Endothelial cell of hepatic sinusoid (primary cell): ENCODE data around the gene KIF13A.

Experiments
- in situ Hi-C: cut with HindIII; loops from 2 replicates; pipeline ENCODE4 v1.10.0; 2017; ENCODE audit warnings: low sequenced_read_pairs

The KIF13A gene

DNA sequence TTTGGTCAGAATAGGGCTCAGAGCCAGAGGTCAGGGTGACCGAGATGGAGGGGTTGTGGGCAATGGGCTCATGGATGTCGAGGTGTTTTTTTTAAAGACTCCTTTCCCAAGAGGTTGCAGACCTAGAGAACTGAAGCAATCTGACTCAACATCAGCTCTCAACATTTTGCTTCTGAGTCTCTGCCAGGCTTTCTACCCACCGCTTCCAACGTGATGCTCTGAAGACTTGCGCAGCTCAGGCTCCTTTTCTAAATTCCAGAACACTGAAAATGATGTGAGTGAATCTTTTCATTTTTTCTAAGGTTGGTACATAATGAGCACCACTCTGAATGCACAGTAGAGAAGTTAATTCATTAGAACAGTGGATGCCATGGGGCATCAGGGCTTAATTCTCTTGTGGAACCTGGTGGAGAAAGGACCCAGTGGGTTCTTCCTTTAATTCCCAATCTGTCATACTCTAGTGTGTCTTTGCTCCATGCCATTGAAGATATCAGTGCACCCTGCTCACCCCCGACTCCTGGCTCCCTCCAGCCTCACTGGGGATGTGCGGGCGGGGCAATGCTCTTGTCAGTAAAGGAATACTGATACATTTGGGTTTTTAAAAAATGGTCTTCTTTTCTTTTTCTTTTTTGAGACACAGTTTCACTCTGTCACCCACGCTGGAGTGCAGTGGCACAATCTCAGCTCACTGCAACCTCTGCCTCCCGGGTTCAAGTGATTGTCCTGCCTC lies 17.0 kb upstream of the KIF13A start:
- in situ Hi-C loops: no loop called here

DNA sequence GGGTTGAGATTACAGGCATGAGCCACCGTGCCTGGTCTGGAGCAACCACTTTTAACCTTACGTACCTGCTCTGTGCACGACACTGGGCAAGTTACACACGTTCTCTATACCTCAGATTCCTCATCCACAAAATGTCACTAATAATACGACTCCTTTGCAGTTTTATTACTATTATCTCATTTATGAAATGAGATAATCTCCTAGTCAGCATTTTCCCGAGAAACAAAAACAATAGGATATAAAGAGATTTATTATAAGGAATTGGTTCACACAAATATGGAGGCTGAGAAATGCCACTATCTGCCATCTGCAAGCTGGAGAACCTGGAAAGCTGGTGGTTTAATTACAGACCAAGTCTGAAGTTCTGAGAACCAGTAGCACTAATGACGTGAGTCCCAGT lies 12.0 kb upstream of the KIF13A start:
- in situ Hi-C loops: no loop called here

DNA sequence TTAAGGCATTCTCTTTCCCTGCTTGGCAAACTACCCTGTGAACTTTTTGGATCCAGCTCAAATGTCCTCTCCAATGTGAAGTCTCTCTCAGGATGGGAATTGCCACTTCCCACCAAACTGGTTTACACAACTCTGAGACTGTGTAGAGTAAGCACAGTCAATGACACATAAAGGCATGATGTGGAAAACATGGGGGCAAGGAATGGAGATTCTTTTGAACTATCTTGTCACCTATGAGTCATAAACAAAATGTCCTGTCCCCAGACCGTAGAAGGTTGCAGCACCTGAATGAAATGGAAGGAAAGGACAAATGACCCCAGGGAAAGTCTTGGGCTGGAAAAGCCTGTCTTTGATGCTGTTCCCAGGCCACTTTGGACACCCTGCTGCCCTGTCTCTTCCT lies 11.0 kb upstream of the KIF13A start:
- in situ Hi-C loops: no loop called here

DNA sequence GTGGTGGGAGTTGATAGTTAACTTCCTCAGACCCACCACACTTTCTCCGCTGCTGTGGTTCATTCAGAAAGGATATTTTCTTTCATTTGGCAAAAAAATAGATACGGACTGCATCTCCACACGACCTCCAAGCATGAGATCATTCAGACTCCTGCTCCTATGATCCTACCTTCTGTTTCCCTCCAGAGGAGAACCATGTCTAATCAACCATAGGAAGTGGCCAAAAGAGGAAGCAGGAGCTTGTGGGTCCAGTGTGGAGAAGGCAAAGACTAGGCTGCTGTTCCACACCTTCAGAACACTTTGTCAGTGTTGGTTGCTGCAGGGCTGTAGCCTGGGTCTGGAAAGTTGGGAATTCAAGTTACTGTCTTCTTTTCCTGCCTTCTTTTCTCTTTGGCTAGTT lies 10.6 kb upstream of the KIF13A start:
- in situ Hi-C loops: no loop called here

DNA sequence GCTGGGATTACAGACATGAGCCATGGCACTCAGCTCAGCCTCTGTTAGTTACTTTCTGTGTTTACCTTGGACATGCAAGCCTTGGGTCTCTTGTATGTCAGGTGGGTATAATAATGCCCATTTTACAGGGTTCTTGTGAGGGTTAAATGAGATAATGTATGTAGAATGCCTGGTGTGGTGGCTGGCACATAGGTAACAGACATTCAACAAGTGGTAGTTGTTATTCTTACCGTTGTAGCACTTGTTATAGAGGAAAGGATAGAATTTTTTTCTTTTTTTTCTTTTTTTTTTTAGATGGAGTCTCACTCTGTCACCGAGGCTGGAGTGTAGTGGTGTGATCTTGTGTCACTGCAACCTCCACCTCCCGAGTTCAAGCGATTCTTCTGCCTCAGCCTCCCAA lies 8.0 kb upstream of the KIF13A start:
- in situ Hi-C loops: no loop called here

DNA sequence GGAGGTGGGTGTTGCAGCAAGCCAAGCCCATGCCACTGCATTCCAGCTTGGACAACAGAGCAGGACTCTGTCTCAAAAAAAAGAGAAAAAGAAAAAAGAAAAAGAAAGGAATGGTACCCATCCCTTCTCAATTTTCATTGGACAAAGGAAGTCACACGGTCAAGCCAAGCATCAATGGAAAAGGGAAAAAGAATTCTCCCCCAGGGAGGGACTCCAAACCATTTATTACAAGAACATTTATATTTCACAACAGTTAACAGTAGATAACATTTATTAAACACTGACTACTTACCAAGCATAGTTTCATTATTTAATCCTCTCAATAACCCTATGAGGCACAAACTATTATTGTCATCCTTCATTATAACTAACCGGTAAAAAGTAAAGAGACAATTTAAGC lies 6.6 kb upstream of the KIF13A start:
- in situ Hi-C loops: no loop called here

DNA sequence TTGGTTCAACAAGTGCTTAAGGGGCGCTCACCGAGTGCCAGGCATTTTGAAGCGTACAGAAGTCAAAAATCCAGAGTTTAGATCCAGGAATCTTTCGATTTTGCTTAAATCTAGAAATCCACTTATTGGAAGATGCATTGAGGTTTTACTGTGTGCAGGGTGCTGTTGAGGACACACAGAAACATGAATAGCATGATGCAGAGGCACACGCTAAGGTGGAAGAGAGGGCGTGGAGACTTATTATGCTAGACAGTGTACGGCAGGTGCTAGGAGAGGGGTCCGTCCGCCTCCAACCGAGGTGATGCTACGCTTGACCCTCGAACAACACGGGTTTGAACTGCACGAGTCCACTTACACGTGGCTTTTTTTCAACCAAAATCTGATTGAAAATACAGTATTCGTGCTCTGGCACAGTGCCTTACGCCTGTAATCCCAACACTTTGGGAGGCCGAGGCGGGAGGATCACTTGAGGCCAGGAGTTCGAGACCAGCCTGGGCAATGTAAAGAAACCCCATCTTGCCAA lies 1.0 kb upstream of the KIF13A start:
- in situ Hi-C loops: no loop called here

DNA sequence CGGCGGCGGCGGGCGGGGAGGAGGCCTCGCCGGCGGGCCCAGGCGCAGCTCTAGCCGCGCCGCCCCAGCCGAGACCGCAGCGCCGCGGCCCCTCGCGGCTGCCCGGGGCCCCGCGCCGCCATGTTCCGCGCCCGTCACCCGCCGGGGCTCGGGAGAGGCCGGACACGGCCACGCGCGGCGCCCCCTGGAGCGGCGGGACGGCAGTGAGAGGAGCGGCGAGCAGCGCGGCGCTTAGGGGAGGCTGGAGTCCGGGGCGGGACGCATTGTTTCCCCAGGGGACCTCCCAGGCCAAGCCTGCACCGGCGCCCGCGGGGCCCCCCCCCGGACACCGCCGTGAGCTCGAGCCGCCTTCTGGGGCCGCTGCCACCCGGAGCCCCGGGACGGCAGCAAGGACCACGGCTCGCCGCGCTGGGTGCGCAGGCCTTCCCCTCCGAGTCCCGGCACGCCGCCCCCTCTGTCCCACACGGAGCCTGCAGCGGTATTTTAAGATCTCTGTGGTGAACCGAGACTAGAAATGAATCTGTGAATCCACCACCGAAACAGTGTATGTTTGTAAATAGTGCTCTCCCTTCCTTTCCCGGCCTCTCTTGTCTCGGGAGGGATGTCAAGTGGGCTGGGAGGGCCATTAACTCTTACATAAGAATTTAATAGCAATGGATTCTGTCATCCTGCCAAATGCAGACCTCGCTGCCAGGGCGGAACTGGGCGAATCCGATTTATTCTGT lies 424 bp upstream of the KIF13A start:
- in situ Hi-C loops: no loop called here

DNA sequence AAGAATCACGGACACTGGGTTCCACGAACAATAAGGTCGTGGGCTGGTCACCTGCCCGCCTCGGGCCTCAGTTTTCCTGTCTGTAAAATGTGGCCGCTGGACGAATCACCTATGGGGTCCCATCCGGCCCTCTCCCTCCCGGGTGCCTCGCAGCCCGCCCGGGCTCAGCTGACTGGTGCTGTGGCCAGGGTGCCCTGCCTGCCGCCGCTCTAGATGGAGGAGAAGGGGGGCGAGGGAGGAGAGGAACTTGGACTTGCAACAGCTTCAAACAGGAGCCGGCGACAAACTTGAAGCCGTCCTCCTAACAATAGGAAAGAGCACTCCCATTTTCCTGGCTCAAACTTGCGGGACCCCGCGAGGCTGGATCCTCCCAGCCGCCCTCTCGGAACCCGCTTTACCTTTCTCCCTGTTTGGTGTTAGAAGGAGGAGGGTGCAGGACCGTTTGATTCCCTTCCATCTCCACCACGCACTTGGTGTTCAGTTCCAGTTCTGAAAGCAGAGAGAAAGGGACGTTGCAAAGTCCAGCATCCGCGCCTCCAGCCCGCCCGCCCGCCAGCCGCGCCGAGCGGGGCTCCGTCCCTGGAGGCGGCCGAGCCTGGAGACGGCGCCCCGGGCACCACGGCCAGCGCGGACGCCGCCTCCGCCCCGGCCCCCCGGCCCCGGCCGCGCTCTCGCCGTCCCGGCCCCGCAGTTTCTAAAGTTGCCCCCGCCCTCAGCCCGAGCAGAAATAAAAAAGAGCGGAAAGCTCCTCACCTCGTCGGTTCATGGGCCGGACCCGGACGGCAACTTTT lies 584 bp downstream of the KIF13A start:
- in situ Hi-C loops: no loop called here

DNA sequence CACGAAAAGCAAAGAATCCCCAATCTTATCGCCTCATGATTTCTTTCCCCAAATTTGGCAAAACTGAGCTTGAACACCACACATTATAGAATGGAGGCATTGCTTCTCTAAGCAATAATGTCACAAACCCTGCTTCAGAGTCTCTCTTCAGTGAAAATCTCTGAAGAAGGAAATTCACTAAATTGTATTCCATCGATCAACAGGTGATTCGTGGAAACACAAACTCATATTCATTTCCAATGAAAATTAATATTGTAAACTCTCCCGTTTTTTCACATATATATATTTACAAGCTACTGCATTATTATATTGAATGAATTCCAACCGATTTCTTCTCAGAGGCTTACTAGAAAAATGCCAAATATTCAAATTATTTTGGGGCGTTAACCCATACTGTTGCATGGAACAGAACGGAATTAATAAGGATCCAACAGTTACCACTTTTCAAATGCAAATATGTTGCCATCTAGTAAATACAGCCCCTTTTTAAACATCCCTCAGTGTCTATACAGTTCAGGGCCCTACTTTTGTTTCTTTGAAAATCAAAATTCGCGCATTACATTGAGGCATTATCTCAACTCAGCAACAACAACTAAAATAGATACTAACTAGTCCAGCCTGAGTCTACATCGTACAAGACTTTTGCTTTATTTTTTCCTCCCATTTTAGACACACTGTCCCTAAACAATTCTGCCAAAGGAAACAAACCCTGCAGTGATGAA lies 1.3 kb downstream of the KIF13A start:
- in situ Hi-C loops: no loop called here

DNA sequence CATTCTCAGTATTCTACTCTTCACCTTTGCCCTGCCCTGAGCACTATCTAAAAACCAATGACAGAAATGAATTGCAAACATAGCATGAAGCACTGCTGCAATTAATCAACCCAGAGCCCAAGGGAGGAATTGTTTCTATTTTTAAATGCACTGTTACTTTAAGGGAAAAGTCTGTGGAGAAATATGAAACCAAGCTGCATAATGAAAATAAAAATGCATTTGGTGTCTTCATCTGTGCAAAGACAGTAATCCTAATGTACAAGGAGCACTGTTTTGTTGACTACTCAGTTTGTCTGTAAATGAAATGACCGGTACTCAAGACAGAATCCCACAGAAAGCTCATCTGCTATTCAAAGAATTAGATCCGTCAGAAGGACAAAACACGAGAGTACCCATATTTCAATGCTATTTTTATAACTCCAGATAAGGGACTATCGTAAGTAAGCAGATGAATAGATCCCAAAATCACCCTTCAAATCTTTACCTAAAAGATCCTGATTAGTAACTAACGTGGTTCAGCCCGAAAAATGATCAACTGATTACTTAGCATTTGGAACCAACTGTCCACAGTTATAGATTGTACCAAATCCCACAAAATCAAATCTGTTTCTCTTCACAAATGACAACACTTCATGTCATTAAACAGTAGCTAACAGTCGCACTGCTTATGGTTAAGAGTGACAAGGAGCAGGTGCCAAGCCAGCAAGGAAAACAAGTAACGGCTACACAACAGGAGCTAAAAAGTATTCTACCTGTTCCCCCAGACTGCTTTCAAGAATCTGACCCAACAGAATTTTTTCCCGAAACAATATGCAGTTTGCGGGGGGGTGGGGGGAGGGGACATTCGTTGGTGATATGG lies 2.4 kb downstream of the KIF13A start:
- in situ Hi-C loops: no loop called here

DNA sequence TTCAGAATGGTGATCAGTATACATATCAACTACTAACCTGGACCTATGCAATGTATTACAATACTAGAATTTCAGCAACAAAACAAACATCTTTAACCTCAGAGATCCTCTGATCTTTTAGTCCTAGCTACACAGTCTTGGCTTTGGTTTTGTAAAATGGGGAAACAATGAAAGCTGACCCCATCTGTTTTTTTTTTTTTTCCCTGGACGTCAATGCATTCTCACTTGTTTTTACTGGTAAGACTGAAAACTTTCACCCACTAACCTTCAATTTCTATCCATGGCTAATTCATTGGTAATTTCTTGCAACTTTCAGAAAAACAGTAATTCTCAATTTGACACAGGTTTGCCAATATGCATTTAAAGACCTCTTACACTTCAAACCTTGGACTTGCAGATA lies 3.0 kb downstream of the KIF13A start:
- in situ Hi-C loops: no loop called here

DNA sequence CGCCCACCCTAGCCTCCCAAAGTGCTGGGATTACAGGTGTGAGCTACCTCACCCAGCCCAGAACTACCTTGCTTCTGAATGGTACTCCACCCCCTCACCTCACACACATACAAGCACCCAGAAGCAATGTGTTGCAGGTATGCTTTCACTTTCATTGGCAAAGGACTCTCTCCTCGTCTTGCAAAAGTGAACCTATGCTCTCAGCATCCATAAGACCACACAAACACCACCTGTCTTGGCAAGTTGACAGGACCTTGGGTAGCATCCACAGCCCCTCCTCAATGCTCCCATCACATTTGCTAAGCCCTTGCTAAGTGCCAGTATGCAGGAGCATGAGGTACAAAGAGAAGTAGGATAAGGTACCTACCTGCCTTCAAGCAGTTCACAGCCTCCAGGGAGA lies 3.7 kb downstream of the KIF13A start:
- in situ Hi-C loops: no loop called here

DNA sequence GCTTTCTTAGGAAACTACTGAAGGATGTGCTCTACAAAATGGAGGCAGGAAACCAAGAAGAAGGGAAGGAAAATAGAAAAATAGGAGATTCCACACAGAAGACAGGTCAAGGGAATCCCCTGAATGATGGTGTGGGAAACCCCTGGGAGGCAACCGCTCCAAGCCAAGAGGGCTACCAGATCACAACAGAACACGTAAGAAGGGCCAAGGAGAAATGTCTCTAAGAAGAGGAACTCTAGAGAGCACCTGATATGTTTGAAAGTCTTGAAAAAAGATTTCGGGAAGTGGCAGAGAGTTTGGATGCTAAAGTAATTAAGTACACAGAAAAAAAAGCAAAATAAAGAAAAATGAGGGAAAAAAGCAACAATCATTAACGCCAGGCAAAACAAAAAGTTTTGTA lies 7.1 kb downstream of the KIF13A start:
- in situ Hi-C loops: no loop called here

DNA sequence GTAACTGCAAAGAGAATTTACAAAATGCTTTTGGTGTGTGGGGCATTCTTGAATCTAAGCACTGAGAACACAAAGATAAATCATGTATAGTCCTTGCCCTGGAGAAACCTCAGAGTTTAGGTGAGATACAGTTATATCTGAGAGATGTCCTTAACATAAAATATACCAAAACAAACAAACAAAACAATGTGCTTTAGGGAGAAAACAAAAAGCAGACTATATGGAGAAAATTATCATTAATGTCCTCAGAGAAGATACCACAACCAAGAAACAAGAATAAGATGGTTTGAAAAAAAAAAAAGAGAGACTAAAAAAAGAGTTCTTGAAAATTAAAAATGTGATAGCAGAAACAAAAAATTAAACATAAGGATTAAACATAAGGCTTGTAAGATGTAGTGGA lies 8.0 kb downstream of the KIF13A start:
- in situ Hi-C loops: loop anchor here (5.0 kb wide), 1 partner anchor 43 kb away; no protein-coding TSS in a partner anchor

DNA sequence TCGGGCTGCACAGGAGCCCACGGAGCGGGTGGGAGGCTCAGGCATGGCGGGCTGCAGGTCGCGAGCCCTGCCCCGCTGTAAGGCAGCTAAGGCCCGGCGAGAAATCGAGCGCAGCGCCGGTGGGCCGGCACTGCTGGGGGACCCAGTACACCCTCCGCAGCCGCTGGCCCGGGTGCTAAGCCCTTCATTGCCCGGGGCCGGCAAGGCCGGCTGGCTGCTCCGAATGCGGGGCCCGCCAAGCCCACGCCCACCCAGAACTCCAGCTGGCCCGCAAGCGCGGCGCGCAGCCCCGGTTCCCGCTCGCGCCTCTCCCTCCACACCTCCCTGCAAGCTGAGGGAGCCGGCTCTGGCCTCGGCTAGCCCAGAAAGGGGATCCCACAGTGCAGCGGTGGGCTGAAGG lies 11.2 kb downstream of the KIF13A start:
- in situ Hi-C loops: loop anchor here (5.0 kb wide), 1 partner anchor 46 kb away; no protein-coding TSS in a partner anchor

DNA sequence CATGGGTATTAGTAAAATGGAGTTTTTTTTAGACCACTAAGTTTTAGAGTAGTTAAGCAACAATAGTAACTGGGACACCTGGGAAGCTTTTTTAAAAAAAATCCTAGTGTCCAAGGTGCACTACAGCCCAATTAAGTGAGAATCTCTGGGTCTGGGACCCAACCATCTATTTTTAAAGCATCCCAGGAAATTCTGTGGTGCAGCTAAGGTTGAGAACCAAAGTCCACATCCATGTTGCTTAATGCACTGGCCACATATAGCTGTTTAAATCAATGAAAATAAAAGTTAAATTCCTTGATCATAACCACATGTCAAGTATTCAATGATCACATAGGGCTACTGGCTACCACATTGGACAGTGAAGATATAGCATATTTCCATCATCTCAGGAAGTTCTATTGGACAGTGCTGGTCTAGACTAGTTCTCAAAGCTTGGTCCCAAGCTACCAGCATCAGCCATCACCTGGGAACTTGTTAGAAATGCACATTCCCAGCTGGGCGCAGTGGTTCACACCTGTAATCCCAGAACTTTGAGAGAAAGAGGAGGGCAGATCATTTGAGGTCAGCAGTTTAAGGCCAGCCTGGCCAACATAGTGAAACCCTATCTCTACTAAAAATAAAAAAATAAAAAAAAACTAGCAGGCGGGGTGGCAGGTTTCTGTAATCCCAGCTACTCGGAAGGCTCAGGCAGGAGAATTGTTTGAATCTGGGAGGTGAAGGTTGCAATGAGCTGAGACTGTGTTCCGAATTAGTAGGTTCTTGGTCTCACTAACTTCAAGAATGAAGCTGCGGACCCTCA lies 12.7 kb downstream of the KIF13A start:
- in situ Hi-C loops: loop anchor here (5.0 kb wide), 1 partner anchor 48 kb away; no protein-coding TSS in a partner anchor

DNA sequence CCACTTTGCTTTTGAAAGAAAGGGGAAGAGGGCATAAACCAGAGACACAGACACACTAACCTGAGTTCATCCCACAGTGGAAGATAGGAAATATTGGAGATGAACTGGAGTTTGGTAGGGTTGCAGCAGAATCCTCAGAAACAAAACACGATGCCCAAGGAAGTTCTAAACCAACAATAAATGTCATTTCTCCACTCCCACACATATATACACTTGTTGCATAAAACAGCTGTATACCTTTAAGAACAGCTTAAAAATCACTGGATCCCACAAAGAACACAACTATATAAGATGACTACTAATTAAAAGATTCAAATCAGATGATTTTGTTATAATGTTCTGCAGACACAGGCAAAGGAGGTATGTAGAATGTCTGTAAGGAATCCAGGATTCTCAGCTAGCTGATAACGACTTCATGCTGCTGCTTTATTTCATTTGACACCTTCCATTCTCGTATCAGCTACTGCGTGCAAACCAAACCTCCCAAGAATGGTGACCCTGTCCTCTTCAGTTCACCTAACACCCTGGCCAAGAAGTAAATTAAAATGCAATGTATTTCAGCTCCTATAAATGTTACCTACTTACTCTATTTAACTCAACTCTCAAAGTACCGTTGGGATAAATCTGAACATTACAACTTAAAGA lies 14.3 kb downstream of the KIF13A start:
- in situ Hi-C loops: no loop called here
